Heart left ventricle (tissue), 13 donors: ENCODE measurements around the gene UNKL.

Experiments used
- CTCF ChIP-seq, 12 donors: fragments of 200-600 bp; sonication (generic) in 4 of 12; IDR thresholded peaks; one replicate each; pipeline versions ENCODE4 v1.5.0 to v1.8.0; 2018 to 2022; ENCODE audit warnings: antibody characterized with exemption in 12 of 12, mild to moderate bottlenecking in 5 of 12
- POLR2A ChIP-seq, 2 donors: fragments of 450-650 bp; IDR thresholded peaks; one replicate each; pipeline ENCODE4 v1.6.1; 2017; ENCODE audit warnings: antibody characterized with exemption in 2 of 2, mild to moderate bottlenecking in 2 of 2, moderate library complexity in 2 of 2
- donor health status: ischemic (EF 13 %, LVEDD 7.1; RV severe dilation, severe dysfunction).
- donor health status: DM: no; HTN: yes; CAD: no.
- donor health status: DM: no; HTN: no; CAD: no.
- donor health status: ischemic (EF 25% LVEDD 6.9; RV normal size, moderate dysfunction).
- donor health status: ischemic (EF 25% LVEDD 5.7; RV mildly dilated, moderate dysfunction).
- donor health status: ischemic (EF 35%, LVEDD 5.7; RV mildly dilated, moderate dysfunction).
- donor health status: nonischemic (EF 11% LVEDD 7.7; RV severe dilation, severe dysfunction).
- donor health status: DM: yes; HTN: yes; CAD: no.
- donor health status: PGD.
- donor health status: ischemic (EF 29% LVEDD 5.4; RV normal size, mild dysfunction).
- donor health status: nonischemic (EF 23%, LVEDD 6.1; RV moderate dilation, normal function).

GRCh38 chr16:1336619-1337018, 77.9 kb downstream of the UNKL start:
- TF ChIP-seq CTCF (IDR thresholded peaks at IDR 0.05) (no peak), POLR2A (IDR thresholded peaks at IDR 0.05) (no peak)
